HEK293T (cell line): Measurements from ENCODE around the gene TSPAN10.
"Not testable (repeated sequence)": the region's sequence is repeated elsewhere in the genome, so short reads cannot be mapped to it uniquely, and the experiment has no call there.

Source experiments
- CTCF ChIA-PET: fragments of 350-600 bp; formaldehyde crosslinking; extraction: SDS; loops from one replicate; lab custom pipeline; 2021; ENCODE audit warnings: antibody characterized with exemption, inconsistent platforms; lab: Yijun Ruan, JAX
- POLR2A ChIA-PET: fragments of 350-600 bp; formaldehyde crosslinking; extraction: SDS; loops from one replicate; lab custom pipeline; 2020; ENCODE audit warnings: antibody characterized with exemption, inconsistent platforms; lab: Yijun Ruan, JAX
- DNase-seq: peaks from one replicate; pipeline ENCODE4 v3.0.0; 2012; ENCODE audit warnings: mixed read lengths; ENCODE audit errors: extremely low spot score
- ARNT ChIP-seq: fragments of 450-650 bp; IDR thresholded peaks from 2 replicates; pipeline ENCODE4 v1.6.1; 2017; ENCODE audit warnings: mild to moderate bottlenecking
- BHLHE40 ChIP-seq: fragments of 450-650 bp; IDR thresholded peaks from 2 replicates; pipeline ENCODE4 v1.6.1; 2016; ENCODE audit warnings: mild to moderate bottlenecking, moderate library complexity, borderline replicate concordance
- CTBP1 ChIP-seq: fragments of 450-650 bp; IDR thresholded peaks from 2 replicates; pipeline ENCODE4 v1.6.1; 2016; ENCODE audit warnings: borderline replicate concordance
- ELF4 ChIP-seq: fragments of 450-650 bp; IDR thresholded peaks from 2 replicates; pipeline ENCODE4 v1.6.1; 2017; ENCODE audit warnings: antibody characterized with exemption
- FOXA1 ChIP-seq: fragments of 450-650 bp; IDR thresholded peaks from 2 replicates; pipeline ENCODE4 v1.6.1; 2016; ENCODE audit warnings: mild to moderate bottlenecking
- FOXK2 ChIP-seq: fragments of 450-650 bp; IDR thresholded peaks from 2 replicates; pipeline ENCODE4 v1.6.1; 2016; ENCODE audit warnings: mild to moderate bottlenecking
- FOXM1 ChIP-seq: fragments of 450-650 bp; IDR thresholded peaks from 2 replicates; pipeline ENCODE4 v1.6.1; 2017; ENCODE audit warnings: mild to moderate bottlenecking, borderline replicate concordance
- L3MBTL2 ChIP-seq: fragments of 450-650 bp; conservative IDR thresholded peaks from 2 replicates; pipeline ENCODE4 v1.6.1; 2016; ENCODE audit warnings: mild to moderate bottlenecking
- LEF1 ChIP-seq: fragments of 450-650 bp; IDR thresholded peaks from 2 replicates; pipeline ENCODE4 v1.6.1; 2017; ENCODE audit warnings: mild to moderate bottlenecking, borderline replicate concordance
- NFRKB ChIP-seq: fragments of 450-650 bp; IDR thresholded peaks from 2 replicates; pipeline ENCODE4 v1.6.1; 2016; ENCODE audit warnings: mild to moderate bottlenecking, moderate library complexity
- PKNOX1 ChIP-seq: fragments of 450-650 bp; IDR thresholded peaks from 2 replicates; pipeline ENCODE4 v1.6.1; 2016
- SP1 ChIP-seq: fragments of 450-650 bp; IDR thresholded peaks from 2 replicates; pipeline ENCODE4 v1.6.1; 2017
- SUZ12 ChIP-seq: fragments of 450-650 bp; IDR thresholded peaks from 2 replicates; pipeline ENCODE4 v1.6.1; 2016; ENCODE audit warnings: mild to moderate bottlenecking
- TARDBP ChIP-seq: fragments of 450-650 bp; IDR thresholded peaks from 2 replicates; pipeline ENCODE4 v1.6.1; 2016
- ZNF384 ChIP-seq: fragments of 450-650 bp; IDR thresholded peaks from 2 replicates; pipeline ENCODE4 v1.6.1; 2016

Gene TSPAN10

DNA sequence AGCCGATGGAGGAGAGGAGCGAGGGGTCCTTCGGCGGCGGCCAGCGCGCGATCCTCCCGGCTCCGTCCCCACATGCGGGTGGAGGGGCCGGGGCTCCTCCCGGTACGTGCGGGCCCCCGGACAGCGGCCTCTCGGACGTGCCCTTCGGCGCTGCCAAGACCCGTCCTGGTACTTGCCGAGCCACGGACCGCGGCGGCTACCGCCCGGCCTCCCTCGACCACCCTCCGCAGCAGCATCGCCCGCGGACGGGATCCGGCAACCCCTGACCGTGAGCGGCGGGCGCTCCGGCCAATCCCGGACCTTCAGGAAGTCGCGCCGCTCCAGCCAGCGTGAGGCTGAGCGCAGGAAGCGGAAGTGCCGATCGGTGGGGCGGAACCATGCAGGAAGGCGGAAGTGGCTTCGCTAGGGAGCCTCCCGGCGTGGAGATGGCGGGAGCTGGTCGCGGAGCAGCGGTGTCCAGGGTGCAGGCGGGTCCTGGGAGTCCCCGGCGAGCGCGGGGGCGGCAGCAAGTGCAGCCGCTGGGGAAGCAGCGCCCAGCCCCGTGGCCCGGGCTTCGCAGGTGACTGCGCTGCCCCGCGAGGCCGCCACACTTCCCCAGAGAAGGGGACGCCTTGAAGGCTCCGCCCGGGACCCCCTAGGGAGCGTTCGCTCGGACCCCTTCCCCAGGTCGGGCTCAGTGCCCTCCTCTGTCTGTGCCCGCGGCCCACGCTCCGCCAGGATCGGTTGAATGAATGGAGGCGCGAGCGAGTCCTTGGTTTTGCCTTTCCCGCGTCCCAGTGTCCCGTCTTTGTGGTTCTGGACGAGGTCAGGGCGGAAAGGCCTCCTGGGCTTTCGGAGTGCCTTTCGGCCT lies 29.6 kb downstream of the TSPAN10 start, which contains the start of the genes CCDC137 and OXLD1:
Gene CCDC137, plus strand, starts transcription at position 396 of the 850 bp plus-strand sequence. Its CDS starts 30 bp downstream, at position 426.
Gene OXLD1, minus strand, starts transcription at position 264 of the 850 bp plus-strand sequence. Its CDS starts 28 bp downstream, at position 236.
- ChIA-PET POLR2A (interaction anchor here (0.7 to 2.8 kb wide), 15 partner anchors 9 to 202 kb away, joined by 3 to 29 read pairs (median 4); partner anchors contain the start of genes ARL16, HGS, MCRIP1 and MRPL12), CTCF (no interaction called here)
- TF ChIP-seq SP1 (no peak), NFRKB (no peak), L3MBTL2 (peak; percentile 53; the same call in 1 of the 2 replicates), ELF4 (peak; percentile 100), LEF1 (no peak), PKNOX1 (peak; percentile 100), BHLHE40 (no peak), CTBP1 (no peak), FOXA1 (no peak), TARDBP (no peak), FOXK2 (no peak), FOXM1 (no peak), SUZ12 (no peak)
- DNase-seq, result peak; percentile 98

DNA sequence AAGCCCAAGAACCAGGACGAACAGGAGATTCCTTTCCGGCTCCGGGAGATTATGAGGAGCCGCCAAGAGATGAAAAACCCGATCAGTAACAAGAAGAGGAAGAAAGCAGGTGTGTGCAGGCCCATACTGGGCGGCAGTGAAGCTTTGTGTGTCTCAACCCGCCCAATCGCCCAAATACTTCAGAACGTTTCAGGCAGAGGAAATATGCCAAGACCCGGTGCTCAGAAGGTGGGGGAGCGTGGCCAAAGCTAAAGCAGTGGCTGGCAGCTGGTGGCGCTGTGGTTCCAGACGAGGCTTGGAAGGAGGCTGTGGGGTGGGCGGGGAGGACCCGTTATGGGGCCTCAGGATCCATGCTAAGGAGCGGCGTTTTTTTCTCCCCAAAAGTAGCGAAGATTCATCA lies 30.8 kb downstream of the TSPAN10 start:
- ChIA-PET POLR2A (interaction anchor here (0.6 to 3.0 kb wide), 6 partner anchors 8 to 35 kb away, joined by 3 to 21 read pairs (median 3); partner anchors contain the start of genes ARL16 and HGS), CTCF (no interaction called here)
- no peak for TF ChIP-seq FOXM1
- TF ChIP-seq ELF4, result no peak
- no peak for TF ChIP-seq LEF1
- no peak for TF ChIP-seq NFRKB
- no peak for TF ChIP-seq BHLHE40
- TF ChIP-seq FOXA1, result no peak
- TF ChIP-seq TARDBP, result no peak
- TF ChIP-seq ZNF384, result no peak
- no peak for TF ChIP-seq PKNOX1
- TF ChIP-seq L3MBTL2, result no peak
- peak; percentile 67 for DNase-seq

DNA sequence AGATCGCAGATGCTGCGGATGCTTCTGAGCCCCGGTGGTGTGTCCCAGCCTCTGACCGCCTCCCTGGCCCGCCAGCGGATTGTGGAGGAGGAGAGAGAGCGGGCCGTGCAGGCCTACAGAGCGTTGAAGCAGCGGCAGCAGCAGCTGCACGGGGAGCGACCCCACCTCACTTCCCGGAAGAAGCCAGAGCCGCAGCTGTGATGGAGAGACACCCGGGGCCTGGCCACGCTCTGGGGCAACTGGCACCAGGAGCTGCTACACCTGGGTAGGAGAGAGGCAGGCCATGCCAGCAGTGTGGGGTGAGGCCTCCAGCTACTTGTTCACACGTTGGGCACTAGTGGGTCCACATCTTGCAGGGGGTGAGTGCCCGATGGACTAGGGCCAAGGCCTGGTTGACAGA lies 35.5 kb downstream of the TSPAN10 start:
- ChIA-PET POLR2A (interaction anchor here (0.9 to 4.3 kb wide), 3 partner anchors 11 to 161 kb away, joined by 3 to 27 read pairs (median 3); partner anchors contain the start of genes ARL16, HGS and MCRIP1), CTCF (no interaction called here)
- TF ChIP-seq ZNF384 (no peak), ELF4 (no peak), SUZ12 (no peak), TARDBP (no peak), PKNOX1 (no peak), NFRKB (no peak), LEF1 (no peak), FOXK2 (no peak), CTBP1 (no peak), BHLHE40 (no peak), FOXM1 (no peak), L3MBTL2 (no peak)
- DNase-seq, result no peak

DNA sequence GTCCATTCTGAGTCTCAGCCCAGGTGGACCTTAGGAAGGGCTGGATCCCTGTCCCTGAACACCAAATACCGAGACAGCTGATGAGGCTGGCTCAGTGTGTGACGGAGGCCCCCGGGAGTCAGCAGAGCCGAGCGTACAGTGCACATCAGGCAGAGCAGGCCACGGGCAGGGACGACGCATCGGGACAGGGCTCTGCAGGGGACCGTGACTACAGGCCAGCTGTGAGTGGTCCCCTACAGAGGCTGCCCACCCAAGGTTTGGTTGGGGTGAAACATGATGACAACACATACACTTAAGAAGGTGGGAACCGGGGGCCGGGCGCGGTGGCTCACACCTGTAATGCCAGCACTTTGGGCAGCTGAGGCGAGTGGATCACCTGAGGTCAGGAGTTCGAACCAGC lies 36.0 kb downstream of the TSPAN10 start:
- DNase-seq, result no peak
- TF ChIP-seq NFRKB, result no peak
- no peak for TF ChIP-seq ELF4
- TF ChIP-seq SUZ12, result no peak
- no peak for TF ChIP-seq FOXM1
- TF ChIP-seq LEF1, result no peak
- no peak for TF ChIP-seq ARNT
- no peak for TF ChIP-seq TARDBP
- TF ChIP-seq PKNOX1, result no peak
- no peak for TF ChIP-seq FOXK2
- no peak for TF ChIP-seq SP1
- TF ChIP-seq ZNF384, result no peak
- POLR2A ChIA-PET, result interaction anchor here (0.9 to 4.3 kb wide), 3 partner anchors 11 to 161 kb away, joined by 3 to 27 read pairs (median 3); partner anchors contain the start of genes ARL16, HGS and MCRIP1
- CTCF ChIA-PET, result no interaction called here

DNA sequence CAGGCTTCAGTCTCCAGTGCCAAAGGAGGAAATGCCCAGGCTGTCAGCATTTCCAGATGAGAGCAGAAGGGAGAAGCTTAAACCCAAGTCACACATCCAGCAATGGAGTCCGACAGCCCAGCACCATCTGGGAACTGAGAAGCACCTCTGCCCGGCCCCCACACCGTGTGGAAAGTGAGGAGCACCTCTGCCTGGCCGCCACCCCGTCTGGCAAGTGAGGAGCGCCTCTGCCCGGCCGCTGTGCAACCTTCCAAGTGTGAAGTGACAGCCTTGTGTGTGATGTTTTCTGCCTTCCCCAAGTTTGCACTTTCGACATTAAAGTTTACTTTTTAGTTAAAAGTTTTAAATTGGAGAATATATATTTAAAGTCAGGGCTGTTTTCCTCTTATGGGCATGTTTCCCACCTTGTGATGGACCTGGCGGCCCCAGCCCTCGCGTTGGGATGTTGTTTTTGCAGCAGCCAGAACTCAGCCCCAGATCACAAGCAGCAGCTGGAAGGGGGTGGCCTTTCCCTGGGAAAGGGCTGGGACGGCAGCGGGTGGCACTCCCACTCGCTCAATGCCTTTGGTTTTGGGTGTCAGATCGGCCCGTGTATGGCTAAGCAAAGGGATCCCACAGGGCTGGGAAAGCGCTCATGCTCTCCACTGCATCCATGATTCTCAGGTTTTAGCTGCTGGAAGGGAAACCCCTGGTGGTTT lies 36.7 kb downstream of the TSPAN10 start:
- CTCF ChIA-PET, result no interaction called here
- DNase-seq, result no peak
- TF ChIP-seq ARNT (no peak), SP1 (no peak), CTBP1 (no peak)
- POLR2A ChIA-PET, result interaction anchor here (1.2 to 4.3 kb wide), 2 partner anchors 10 to 106 kb away, joined by 3 to 27 read pairs; partner anchors contain the start of genes ARL16 and HGS

DNA sequence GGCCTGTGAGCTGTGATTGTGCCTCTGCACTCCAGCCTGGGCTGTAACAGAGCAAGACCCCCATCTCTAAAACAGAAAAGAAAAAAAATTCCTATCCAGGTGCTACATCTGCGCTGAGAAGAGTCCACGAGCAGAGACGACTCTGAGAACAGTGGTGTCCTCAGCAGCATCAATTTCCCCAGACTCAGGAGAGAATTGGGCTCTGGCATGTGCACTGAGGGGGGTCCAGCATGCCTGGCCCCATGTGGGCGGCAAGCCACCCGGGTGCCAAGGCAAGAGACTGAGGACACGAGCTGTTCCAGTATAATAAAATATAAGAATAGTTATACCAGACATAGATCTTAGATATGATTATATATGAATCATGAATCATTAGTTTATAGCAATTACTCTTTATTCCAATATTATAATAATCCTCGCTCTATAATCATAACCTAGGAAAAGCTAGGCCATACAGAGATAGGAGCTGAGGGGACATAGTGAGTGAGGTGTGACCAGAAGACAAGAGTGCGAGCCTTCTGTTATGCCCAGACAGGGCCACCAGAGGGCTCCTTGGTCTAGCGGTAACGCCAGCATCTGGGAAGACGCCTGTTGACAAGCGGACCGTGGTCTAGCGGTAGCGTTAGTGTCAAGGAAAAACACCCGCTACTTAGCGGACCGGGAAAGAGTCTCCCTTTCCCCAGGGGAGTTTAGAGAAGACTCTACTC lies 38.7 kb downstream of the TSPAN10 start:
- DNase-seq, result not testable (repeated sequence)
- CTCF ChIA-PET, result interaction anchor here (0.6 to 1.4 kb wide), 7 partner anchors 14 to 190 kb away, joined by 3 to 7 read pairs (median 4); no protein-coding TSS in a partner anchor
- POLR2A ChIA-PET, result interaction anchor here (1.2 to 4.3 kb wide), 6 partner anchors 8 to 191 kb away, joined by 3 to 27 read pairs (median 10); partner anchors contain the start of genes ARL16, CCDC137, HGS and MRPL12
